ENCODE results near the gene RETSAT.
A peak's percentile ranks its signal among the peaks of the same experiment; 100 is the strongest.

The RETSAT gene

GRCh38 chr2:85354286-85355072 is at the start of gene RETSAT, which contains the start of gene ELMOD3:
Gene RETSAT (minus strand): TSS chr2:85354528. CDS start chr2:85354507, 21 bp downstream.
Gene ELMOD3 (plus strand): TSS chr2:85354769. CDS start chr2:85357199, 2,430 bp downstream.
- DNase-seq: peak; percentile 100

- DNase-seq: no peak
These were observed 47.5 kb upstream of the RETSAT start for GRCh38 chr2:85401844-85402243.

GRCh38 chr2:85401464-85401805 is 47.1 kb upstream of the RETSAT start:
- no peak for DNase-seq

DNA sequence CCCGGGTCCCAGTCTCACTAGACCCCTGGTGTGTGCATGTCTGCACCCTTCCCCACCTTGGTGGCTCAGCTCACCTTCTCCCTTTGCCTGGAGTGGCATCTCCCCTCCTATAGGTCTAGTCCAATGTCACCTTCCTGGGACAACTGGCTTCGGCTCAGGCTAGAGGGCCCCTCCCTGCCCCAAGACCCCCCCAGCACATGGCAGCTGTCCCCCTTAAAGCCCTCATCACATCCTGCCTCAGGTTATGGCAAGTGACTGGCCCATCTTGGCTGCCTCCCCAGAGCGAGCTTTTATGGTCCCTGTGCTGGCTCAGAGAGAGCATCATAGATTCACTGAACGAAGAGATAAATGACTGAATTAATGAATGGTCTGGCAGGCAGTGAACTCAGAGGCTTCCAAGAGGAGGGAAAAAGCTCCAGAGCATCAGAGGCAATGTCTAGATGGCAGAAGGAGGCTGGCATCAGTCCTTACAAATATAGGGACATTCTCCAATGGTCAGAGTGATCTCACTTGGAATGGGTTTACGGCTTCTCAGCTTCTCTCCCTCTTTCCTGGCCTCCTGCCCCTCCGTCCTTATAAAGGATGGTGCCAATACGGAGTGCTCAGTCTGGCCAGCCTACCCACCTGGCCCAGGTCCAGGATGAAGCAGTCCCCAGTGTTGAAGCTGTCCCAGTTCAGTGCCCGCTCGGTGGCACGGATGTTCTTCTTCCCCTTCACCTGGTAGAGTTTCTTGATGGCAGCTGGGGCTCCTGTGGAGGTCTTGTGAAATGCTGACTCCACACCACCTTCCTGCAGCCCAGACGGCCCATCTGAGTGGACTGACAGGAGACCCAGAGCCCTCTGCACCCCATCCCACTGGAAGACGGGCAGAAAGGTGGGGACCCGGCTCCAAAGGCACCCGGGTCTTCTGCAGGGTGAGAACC is 46.5 kb upstream of the RETSAT start:
- DNase-seq: no peak

DNA sequence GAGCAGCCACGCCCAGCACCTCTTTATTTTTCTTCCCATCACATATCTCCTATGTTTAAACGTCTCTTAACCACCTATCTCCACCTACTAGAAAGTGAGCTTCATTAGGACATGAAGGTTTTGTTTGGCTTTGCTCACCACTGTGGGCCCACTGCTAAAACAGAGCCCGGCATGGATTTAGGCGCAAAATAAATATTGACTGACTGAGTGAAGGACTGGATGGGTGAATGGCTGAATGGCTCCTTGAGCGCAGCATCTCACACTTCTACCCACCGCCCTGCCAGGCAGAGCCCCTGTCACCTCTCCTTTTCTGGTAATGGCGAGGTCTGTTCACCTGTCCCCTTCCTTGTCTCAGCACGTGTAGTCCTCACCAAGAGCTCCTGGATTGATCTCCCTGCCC is 45.7 kb upstream of the RETSAT start:
- no peak for DNase-seq

- no peak for DNase-seq
These were observed 44.8 kb upstream of the RETSAT start for GRCh38 chr2:85399183-85399455.

DNA sequence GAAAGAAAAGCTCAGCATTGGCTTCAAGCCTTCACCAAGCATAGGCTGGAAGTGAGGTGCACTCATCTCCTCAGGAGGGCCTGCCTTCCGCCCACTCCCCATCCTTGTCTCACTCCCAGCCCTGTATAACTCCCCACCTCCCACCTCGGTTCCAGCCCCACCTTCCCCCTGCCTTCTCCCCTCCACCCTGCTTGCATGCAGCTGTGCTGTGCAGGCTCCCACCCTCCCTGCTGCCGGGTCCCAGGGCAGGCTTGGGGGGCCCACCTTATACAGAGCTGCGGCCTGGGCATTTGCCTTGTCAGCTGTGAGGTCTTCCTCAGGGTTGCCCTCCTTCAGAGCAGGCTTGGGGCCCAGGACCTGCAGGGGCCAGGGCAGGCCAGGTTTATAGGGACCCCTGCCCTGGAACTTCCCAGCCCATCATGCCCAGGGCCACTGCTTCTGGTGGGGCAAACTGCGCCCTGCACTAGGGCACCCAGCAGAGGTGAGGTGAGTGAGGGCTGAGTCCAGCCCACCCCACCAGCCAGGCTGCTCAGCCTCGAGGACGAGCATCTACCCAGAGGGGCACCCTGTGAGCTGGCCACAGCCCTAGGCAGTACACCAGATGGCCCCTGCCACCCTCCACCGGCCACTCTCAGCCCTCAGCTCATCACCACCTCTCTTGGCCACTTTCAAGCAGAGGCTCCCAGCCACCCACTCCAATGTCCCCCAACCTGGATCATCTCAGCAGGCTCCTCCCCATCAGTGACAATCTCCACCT is 44.3 kb upstream of the RETSAT start:
- DNase-seq: no peak

DNA sequence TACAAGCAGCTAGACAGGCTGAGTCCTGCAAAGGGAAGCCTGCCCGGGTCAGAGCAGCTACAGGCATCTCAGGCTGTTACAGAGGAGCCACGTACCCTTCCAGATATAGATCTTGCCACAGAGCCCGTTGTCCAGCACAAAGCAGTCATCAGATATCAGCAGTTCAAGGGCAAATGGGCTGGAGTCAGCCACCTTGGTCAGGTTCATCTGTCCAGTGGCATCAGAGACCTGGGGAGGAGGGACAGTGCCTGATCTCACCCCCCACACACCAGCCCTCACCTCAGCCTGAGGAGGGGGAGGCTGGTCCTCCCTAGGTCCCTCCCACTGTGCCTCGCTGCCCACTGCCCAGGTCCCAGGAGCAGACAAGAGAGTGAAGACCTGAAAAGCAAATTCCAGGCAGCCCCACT is 43.6 kb upstream of the RETSAT start:
- DNase-seq: no peak

- DNase-seq: no peak
These were observed 42.5 kb upstream of the RETSAT start for GRCh38 chr2:85396531-85397470.

- DNase-seq: no peak
These were observed 41.7 kb upstream of the RETSAT start for GRCh38 chr2:85395912-85396475.

- no peak for DNase-seq
These were observed 40.6 kb upstream of the RETSAT start for GRCh38 chr2:85394976-85395375.

DNA sequence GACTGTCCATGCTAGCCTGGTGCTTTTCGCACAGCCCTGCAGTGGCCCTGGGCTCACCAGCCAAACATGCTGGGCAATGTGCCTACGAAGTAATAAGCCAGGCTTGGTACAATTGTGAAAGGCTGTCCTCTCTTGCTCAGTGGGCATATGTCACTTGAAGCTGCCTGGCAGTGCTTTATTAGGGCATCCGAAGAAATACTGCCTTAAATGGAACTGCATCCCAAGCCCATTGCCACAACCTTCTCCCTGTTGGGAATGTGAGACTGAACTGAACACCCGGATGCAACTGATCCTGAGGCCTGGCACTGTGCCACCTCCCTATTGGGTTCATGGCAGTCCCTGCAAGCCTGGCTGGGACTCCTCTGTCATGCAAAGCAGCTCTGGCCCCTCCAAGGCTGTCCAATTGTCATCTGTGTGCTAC is 39.9 kb upstream of the RETSAT start:
- no peak for DNase-seq

GRCh38 chr2:85393836-85394235 is 39.5 kb upstream of the RETSAT start:
- DNase-seq: no peak

- peak; percentile 37 for DNase-seq
These were observed 36.8 kb upstream of the RETSAT start for GRCh38 chr2:85390941-85391669.

DNA sequence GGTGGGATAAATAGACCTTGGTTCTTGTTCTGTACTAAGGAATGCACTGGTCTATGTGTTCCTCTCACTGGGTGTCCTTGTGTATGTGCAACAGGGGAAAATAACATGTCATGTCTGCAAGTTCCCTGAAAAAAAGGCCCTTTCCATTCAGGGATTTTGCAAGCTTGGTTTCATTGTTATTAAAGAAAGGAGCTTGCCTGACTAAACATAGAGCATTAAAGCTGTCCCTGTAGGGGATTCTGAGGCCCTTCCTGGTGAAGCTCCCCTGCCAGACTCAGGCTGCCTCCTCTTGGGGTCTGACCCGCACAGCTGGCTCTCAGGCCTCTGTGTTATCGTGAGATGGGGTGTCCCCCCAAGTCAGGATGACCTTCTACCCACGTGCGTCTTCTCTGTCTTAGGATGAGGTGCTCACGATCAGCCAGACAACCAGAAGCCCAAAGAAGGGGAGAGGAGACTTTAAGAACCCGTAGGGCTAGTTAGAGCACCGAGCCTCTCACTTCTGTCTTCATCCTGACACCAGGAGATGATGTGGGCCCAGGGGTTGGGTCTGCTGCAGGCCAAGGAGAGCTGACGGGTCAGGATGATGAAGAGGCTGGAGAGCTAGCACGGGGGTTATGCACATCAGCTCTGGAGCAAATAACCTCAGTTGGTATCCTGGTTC is 34.7 kb upstream of the RETSAT start:
- no peak for DNase-seq

DNA sequence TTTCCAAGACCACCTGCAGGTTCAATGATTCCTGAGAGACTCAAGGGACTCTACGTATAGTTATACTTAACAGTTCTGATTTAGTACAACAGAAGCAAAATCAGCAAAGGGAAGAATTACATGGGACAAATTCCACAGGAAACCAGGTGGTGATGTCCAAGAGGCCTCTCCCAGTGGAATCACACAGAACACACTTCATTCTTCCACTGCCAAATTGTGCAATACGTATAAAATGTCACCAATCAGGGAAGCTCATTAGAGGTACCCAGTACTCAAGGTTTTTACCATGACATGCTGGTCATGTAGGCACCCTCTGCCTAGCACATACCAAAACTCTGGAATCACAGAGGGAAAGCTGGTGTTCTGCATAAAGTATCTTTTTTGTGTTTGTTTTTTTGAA is 33.4 kb upstream of the RETSAT start:
- no peak for DNase-seq

- no peak for DNase-seq
These were observed 31.4 kb upstream of the RETSAT start for GRCh38 chr2:85385746-85386145.

DNA sequence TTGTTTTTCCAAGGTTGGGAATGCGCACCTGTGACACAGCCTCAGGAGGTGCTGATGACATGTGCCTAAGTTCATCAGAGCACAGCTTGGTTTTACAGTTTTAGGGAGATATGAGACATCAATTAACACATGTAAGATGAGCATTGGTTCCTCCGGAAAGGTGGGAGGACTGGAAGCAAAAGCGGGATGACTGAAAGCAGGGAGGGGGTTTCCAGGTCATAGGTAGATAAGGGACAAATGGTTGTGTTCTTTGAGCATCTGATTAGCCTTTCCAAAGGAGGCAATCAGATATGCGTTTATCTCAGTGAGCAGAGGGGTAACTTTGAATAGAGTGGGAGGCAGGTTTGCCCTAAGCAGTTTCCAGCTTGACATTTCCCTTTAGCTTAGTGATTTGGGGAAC is 29.5 kb upstream of the RETSAT start:
- DNase-seq: no peak

- DNase-seq: peak; percentile 23
These were observed 28.8 kb upstream of the RETSAT start for GRCh38 chr2:85383151-85383550.

GRCh38 chr2:85380048-85380447 is 25.7 kb upstream of the RETSAT start:
- no peak for DNase-seq

DNA sequence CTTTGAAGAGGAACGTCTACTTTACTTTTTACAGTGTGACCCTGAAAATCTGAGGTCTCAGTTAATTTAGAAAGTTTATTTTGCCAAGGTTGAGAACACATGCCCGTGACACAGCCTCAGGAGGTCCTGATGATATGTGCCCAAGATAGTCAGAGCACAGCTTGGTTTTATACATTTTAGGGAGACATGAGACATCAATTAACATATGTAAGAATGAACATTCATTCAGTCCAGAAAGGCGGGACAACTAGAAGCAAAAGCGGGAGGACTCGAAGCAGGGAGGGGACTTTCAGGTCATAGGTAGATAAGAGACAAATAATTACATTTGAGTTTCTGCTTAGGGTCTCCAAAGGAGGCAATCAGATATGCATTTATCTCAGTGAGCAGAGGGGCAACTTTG is 23.9 kb upstream of the RETSAT start:
- no peak for DNase-seq

Data from fibroblast of skin of right biceps (primary cell).